ENCODE data around the gene RNF32.
"Not testable (repeated sequence)": the region's sequence is repeated elsewhere in the genome, so short reads cannot be mapped to it uniquely, and the experiment has no call there.

RNF32 gene

GRCh38 chr7:156625580-156625979, 15.0 kb upstream of the RNF32 start:
- DNase-seq (ENCODE audit: extremely low read depth, low read depth): no peak
- no peak for TF ChIP-seq CTCF (IDR thresholded peaks at IDR 0.05; ENCODE audit: low read depth, low read length)

GRCh38 chr7:156626220-156626895, 14.2 kb upstream of the RNF32 start:
- DNase-seq (ENCODE audit: extremely low read depth, low read depth): no peak
- no peak for TF ChIP-seq CTCF (IDR thresholded peaks at IDR 0.05; ENCODE audit: low read depth, low read length)

- no peak for DNase-seq (ENCODE audit: extremely low read depth, low read depth)
- TF ChIP-seq CTCF (IDR thresholded peaks at IDR 0.05; ENCODE audit: low read depth, low read length): no peak
Measured at GRCh38 chr7:156628562-156628961, 12.0 kb upstream of the RNF32 start.

GRCh38 chr7:156629873-156630272, 10.7 kb upstream of the RNF32 start:
- no peak for TF ChIP-seq CTCF (IDR thresholded peaks at IDR 0.05; ENCODE audit: low read depth, low read length)
- DNase-seq (ENCODE audit: extremely low read depth, low read depth): no peak

- no peak for DNase-seq (ENCODE audit: extremely low read depth, low read depth)
- no peak for TF ChIP-seq CTCF (IDR thresholded peaks at IDR 0.05; ENCODE audit: low read depth, low read length)
Measured at GRCh38 chr7:156634117-156634516, 6.5 kb upstream of the RNF32 start.

GRCh38 chr7:156635529-156636385, 4.8 kb upstream of the RNF32 start:
- no peak for TF ChIP-seq CTCF (IDR thresholded peaks at IDR 0.05; ENCODE audit: low read depth, low read length)
- no peak for DNase-seq (ENCODE audit: extremely low read depth, low read depth)

GRCh38 chr7:156637093-156637492, 3.5 kb upstream of the RNF32 start:
- DNase-seq (ENCODE audit: extremely low read depth, low read depth): not testable (repeated sequence)
